Trophoblast cell (in vitro differentiated cells and primary cell): Measurements from ENCODE around the gene CCDC73.
"Not testable (repeated sequence)": the region's sequence is repeated elsewhere in the genome, so short reads cannot be mapped to it uniquely, and the experiment has no call there.

ENCODE experiments used
- DNase-seq, 2 donors: peaks; one replicate each; pipeline ENCODE4 v3.0.0-alpha.2; 2016
- H2AFZ ChIP-seq: 2 replicates; pipeline ENCODE4 v1.6.1; 2013; ENCODE audit warnings: low read length, moderate library complexity, mild to moderate bottlenecking; ENCODE audit not compliant: insufficient read depth, poor library complexity
- H2AK5ac ChIP-seq: 2 replicates; pipeline ENCODE4 v1.6.1; 2013; ENCODE audit warnings: mild to moderate bottlenecking, low read length
- H2BK120ac ChIP-seq: 2 replicates; pipeline ENCODE4 v1.6.1; 2013; ENCODE audit warnings: low read length, mild to moderate bottlenecking, moderate library complexity; ENCODE audit not compliant: insufficient read depth, poor library complexity
- H2BK12ac ChIP-seq: 2 replicates; pipeline ENCODE4 v1.6.1; 2013; ENCODE audit warnings: mild to moderate bottlenecking, low read length, moderate library complexity
- H2BK5ac ChIP-seq: 2 replicates; pipeline ENCODE4 v1.6.1; 2013; ENCODE audit warnings: low read length, low read depth, moderate library complexity, mild to moderate bottlenecking; ENCODE audit not compliant: poor library complexity
- H3K14ac ChIP-seq: 2 replicates; pipeline ENCODE4 v1.6.1; 2013; ENCODE audit warnings: mild to moderate bottlenecking, low read length
- H3K18ac ChIP-seq: 2 replicates; pipeline ENCODE4 v1.6.1; 2013; ENCODE audit warnings: mild to moderate bottlenecking, low read length
- H3K23ac ChIP-seq: 2 replicates; pipeline ENCODE4 v1.6.1; 2013; ENCODE audit warnings: low read length
- H3K27ac ChIP-seq: 2 replicates; pipeline ENCODE4 v1.5.1; 2013; ENCODE audit warnings: low read depth, mild to moderate bottlenecking, inconsistent platforms, low read length, moderate library complexity
- H3K27me3 ChIP-seq: 2 replicates; pipeline ENCODE4 v1.6.1; 2013; ENCODE audit warnings: inconsistent platforms, mild to moderate bottlenecking, low read length, moderate library complexity; ENCODE audit not compliant: insufficient read depth
- H3K36me3 ChIP-seq, 2 experiments: 1 replicate in 1 of 2; 2 replicates in 1 of 2; pipeline ENCODE4 v1.6.1; 2013; ENCODE audit warnings: low read length in 2 of 2, mild to moderate bottlenecking in 2 of 2, moderate library complexity in 1 of 2; ENCODE audit not compliant: insufficient read depth in 2 of 2, control insufficient read depth in 1 of 2
- H3K4ac ChIP-seq: 2 replicates; pipeline ENCODE4 v1.6.1; 2013; ENCODE audit warnings: low read depth, mild to moderate bottlenecking, low read length, moderate library complexity
- H3K4me1 ChIP-seq, 2 experiments: 1 replicate in 1 of 2; 2 replicates in 1 of 2; pipeline ENCODE4 v1.6.1; 2013; ENCODE audit warnings: low read length in 2 of 2, mild to moderate bottlenecking in 2 of 2, moderate library complexity in 1 of 2; ENCODE audit not compliant: insufficient read depth in 2 of 2, control insufficient read depth in 1 of 2
- H3K4me2 ChIP-seq: 2 replicates; pipeline ENCODE4 v1.6.1; 2013; ENCODE audit warnings: inconsistent platforms, mild to moderate bottlenecking, low read length, moderate library complexity
- H3K4me3 ChIP-seq: 2 replicates; pipeline ENCODE4 v1.5.1; 2013; ENCODE audit warnings: mild to moderate bottlenecking, low read depth, low read length, inconsistent platforms
- H3K79me1 ChIP-seq: one replicate; pipeline ENCODE4 v1.6.1; 2013; ENCODE audit warnings: low read length
- H3K79me2 ChIP-seq: 2 replicates; pipeline ENCODE4 v1.6.1; 2013; ENCODE audit warnings: low read length, mild to moderate bottlenecking; ENCODE audit not compliant: control insufficient read depth, insufficient read depth, poor library complexity
- H3K9ac ChIP-seq: 2 replicates; pipeline ENCODE4 v1.6.1; 2013; ENCODE audit warnings: mild to moderate bottlenecking, low read length
- H3K9me3 ChIP-seq: 2 replicates; pipeline ENCODE4 v1.6.1; 2013; ENCODE audit warnings: low read depth, mild to moderate bottlenecking, control low read depth, inconsistent platforms, low read length; ENCODE audit not compliant: insufficient read depth
- H4K12ac ChIP-seq: 2 replicates; pipeline ENCODE4 v1.6.1; 2013; ENCODE audit warnings: low read depth, mild to moderate bottlenecking, low read length, moderate library complexity
- H4K8ac ChIP-seq: 2 replicates; pipeline ENCODE4 v1.6.1; 2013; ENCODE audit warnings: low read depth, mild to moderate bottlenecking, low read length, moderate library complexity
- H4K91ac ChIP-seq: one replicate; pipeline ENCODE4 v1.6.1; 2013; ENCODE audit warnings: low read depth, mild to moderate bottlenecking, low read length, moderate library complexity
- WGBS: extraction: QIAGEN DNeasy Blood & Tissue Kit; methylation state at CpG from one replicate; pipeline ENCODE4 v1.1.7; 2013; ENCODE audit warnings: missing lambda C conversion rate; ENCODE audit not compliant: insufficient read length, insufficient coverage; ENCODE audit errors: extremely low coverage; 5-methylcytosine and 5-hydroxymethylcytosine counted together

Gene CCDC73

DNA sequence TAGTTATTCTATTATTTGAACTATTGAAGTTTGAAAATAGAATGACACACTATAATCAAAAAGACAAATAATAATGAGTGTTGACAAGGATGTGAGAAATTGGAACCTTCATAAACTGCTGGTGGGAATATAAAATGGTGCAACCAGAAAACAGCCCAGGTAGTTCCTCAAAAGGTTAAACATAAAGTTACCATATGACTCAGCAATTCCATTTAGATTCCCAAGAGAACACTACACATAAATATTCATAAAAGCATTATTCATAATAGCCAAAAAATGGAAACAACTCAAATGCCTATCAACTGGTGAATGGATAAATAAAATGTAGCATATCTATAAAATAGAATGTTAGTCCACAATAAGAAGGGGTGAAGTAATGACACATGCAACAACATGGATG lies 21.7 kb downstream of the CCDC73 start:
- Histone ChIP-seq H3K9me3 (no peaks in the 10 kb centered on the region), H3K4me2 (no peak overlapping the region), H3K23ac (no peak overlapping the region), H3K4me1 (no peaks in the 10 kb centered on the region), H2BK120ac (no peak overlapping the region), H3K27me3 (no peaks in the 10 kb centered on the region), H3K9ac (no peak overlapping the region), H3K36me3 (no peaks in the 10 kb centered on the region), H3K79me2 (no peaks in the 10 kb centered on the region), H2BK12ac (no peak overlapping the region), H4K91ac (no peak overlapping the region), H3K27ac (no peak overlapping the region), H3K4ac (no peak overlapping the region), H2BK5ac (no peak overlapping the region), H3K4me3 (no peak overlapping the region), H2AK5ac (no peak overlapping the region), H4K8ac (no peak overlapping the region), H4K12ac (no peak overlapping the region), H3K18ac (no peak overlapping the region), H3K79me1 (no peaks in the 10 kb centered on the region), H3K14ac (no peak overlapping the region), H2AFZ (no peak overlapping the region)
- DNase-seq: no peak

DNA sequence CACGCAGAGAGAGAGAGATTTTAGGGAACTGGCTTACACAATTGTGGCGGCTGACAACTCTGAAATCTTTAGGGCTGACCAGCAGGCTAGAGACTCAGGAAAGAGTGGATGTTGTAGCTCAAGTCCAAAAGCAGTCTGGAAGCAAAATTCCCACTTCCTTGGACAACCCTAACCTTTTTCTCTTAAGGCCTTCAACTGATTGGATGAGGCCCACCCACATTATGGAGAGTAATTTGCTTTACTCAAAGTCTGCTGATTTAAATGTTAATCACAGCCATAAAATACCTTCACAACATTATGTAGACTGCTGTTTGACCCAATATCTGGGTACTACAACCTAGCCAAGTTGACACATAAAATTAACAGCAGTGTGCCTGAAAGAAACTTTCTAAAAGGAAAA lies 32.7 kb downstream of the CCDC73 start:
- H3K18ac ChIP-seq, H3K4ac ChIP-seq, H4K8ac ChIP-seq, H3K4me3 ChIP-seq, H4K12ac ChIP-seq, H4K91ac ChIP-seq, H3K36me3 ChIP-seq, H2BK120ac ChIP-seq, H2AK5ac ChIP-seq, H3K14ac ChIP-seq, H3K27me3 ChIP-seq, H3K4me1 ChIP-seq, H3K9me3 ChIP-seq, H3K23ac ChIP-seq, H3K79me2 ChIP-seq, H3K79me1 ChIP-seq, H3K9ac ChIP-seq, H3K4me2 ChIP-seq, DNase-seq, H3K27ac ChIP-seq, H2AFZ ChIP-seq, H2BK5ac ChIP-seq, H2BK12ac ChIP-seq: not testable (repeated sequence)
- WGBS: no CpG with 5 or more reads among the region's 2 CpGs

DNA sequence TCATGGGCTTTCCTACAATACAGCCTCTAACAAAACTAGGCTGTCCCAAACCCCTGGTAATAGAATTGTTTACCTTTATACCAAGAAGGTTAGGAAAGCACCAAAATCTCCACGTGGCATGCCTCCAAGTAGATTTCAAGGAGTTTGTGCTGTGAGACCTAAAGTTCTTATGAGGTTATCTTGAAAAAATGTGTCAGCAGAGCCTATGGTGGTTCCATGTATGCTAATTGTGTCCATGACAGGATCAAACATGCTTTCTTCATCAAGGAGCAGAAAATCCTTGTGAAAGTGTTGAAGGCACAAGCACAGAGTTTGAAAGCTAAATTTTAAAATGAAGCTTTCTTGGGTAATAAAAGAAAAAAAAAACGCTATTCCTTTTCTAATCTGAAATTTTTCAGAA lies 36.2 kb downstream of the CCDC73 start:
- no peak overlapping the region for H3K4ac ChIP-seq
- no peak for DNase-seq
- WGBS: no CpG with 5 or more reads among the region's 2 CpGs

DNA sequence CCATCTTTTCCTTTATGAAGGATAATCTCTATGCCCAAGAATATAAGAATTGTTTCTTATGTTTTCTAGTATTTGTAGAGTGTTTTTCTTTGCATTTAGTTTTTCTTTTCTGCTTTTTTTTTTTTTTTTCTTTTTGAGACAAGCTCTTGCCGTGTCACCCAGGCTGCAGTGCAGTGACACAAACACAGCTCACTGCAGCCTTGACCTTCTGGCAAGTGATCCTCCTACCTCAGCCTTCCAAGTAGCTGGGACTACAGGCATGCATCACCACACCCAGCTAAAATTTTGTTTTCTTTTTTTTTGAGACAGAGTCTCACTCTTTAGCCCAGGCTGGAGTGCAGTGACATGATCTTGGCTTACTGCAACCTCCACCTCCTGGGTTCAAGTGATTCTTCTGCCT lies 41.3 kb downstream of the CCDC73 start:
- not testable (repeated sequence) for H3K9ac ChIP-seq, H2BK5ac ChIP-seq, H3K79me2 ChIP-seq, H3K14ac ChIP-seq, H3K4me3 ChIP-seq, H3K36me3 ChIP-seq, H4K91ac ChIP-seq, H3K4ac ChIP-seq, H2AK5ac ChIP-seq, H4K8ac ChIP-seq, H3K4me2 ChIP-seq, H3K9me3 ChIP-seq, H3K18ac ChIP-seq, H2AFZ ChIP-seq, DNase-seq, H3K79me1 ChIP-seq, H3K27me3 ChIP-seq, H2BK12ac ChIP-seq, H2BK120ac ChIP-seq, H3K23ac ChIP-seq, H4K12ac ChIP-seq, H3K4me1 ChIP-seq, H3K27ac ChIP-seq
- no CpG with 5 or more reads among the region's 1 CpG for WGBS

More for the DNA sequence above, 36.2 kb downstream of the CCDC73 start:
- H3K4me2 ChIP-seq: no peak overlapping the region
- no peak overlapping the region for H3K9ac ChIP-seq
- no peak overlapping the region for H3K23ac ChIP-seq
- H2BK12ac ChIP-seq: no peak overlapping the region
- no peak overlapping the region for H2BK5ac ChIP-seq
- H2BK120ac ChIP-seq: no peak overlapping the region
- H3K79me1 ChIP-seq: no peaks in the 10 kb centered on the region
- peaks cover 5% of the 10 kb centered on the region for H3K9me3 ChIP-seq
- H3K4me3 ChIP-seq: no peak overlapping the region
- no peak overlapping the region for H4K8ac ChIP-seq
- H3K14ac ChIP-seq: no peak overlapping the region
- H3K4me1 ChIP-seq: no peaks in the 10 kb centered on the region
- no peak overlapping the region for H4K91ac ChIP-seq
- H3K27me3 ChIP-seq: no peaks in the 10 kb centered on the region
- no peak overlapping the region for H2AFZ ChIP-seq
- no peak overlapping the region for H2AK5ac ChIP-seq
- no peak overlapping the region for H3K27ac ChIP-seq
- H4K12ac ChIP-seq: no peak overlapping the region
- no peaks in the 10 kb centered on the region for H3K36me3 ChIP-seq
- no peaks in the 10 kb centered on the region for H3K79me2 ChIP-seq
- no peak overlapping the region for H3K18ac ChIP-seq

DNA sequence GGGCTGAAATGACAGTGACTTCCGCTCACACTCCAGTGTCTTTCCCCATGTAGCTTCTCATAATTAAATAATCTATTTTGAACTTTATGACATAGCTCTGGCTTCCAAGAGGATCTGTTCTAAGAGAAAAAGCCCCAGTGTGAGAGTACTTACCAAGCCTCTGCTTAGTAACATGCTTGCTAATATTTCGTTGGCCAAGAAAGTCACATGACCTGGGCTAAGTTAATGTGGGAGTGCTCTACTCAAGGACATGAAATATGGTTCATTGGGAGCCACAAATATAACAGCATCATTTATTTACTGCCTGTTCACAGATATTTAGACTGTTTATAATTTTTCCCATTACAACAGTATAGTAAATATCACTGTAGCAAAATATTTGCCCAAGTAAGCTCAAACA lies 42.5 kb downstream of the CCDC73 start:
- Histone ChIP-seq H3K27ac (no peak overlapping the region), H2BK120ac (no peak overlapping the region), H3K27me3 (no peaks in the 10 kb centered on the region), H4K12ac (no peak overlapping the region), H3K36me3 (no peaks in the 10 kb centered on the region), H2BK5ac (no peak overlapping the region), H2AFZ (no peak overlapping the region), H3K9me3 (peaks cover 2% of the 10 kb centered on the region), H3K18ac (no peak overlapping the region), H4K91ac (no peak overlapping the region), H3K9ac (no peak overlapping the region), H3K79me1 (no peaks in the 10 kb centered on the region), H4K8ac (no peak overlapping the region), H2AK5ac (no peak overlapping the region), H3K4ac (no peak overlapping the region), H3K4me1 (no peaks in the 10 kb centered on the region), H3K4me3 (no peak overlapping the region), H3K14ac (no peak overlapping the region), H3K4me2 (no peak overlapping the region), H3K23ac (no peak overlapping the region), H2BK12ac (no peak overlapping the region), H3K79me2 (no peaks in the 10 kb centered on the region)
- no peak for DNase-seq
- no CpG with 5 or more reads among the region's 2 CpGs for WGBS
